HEK293 (cell line): ENCODE measurements around the gene TMEM87B.

Source experiments
- ZBTB7A ChIP-seq: fragments of 450-650 bp; formaldehyde crosslinking; IDR thresholded peaks from 2 replicates; pipeline ENCODE4 v1.5.1; 2016; ENCODE audit warnings: low read depth, missing biosample characterization, missing genetic modification characterization
- ZNF239 ChIP-seq: fragments of 450-650 bp; formaldehyde crosslinking; IDR thresholded peaks from 2 replicates; pipeline ENCODE4 v1.5.1; 2016; ENCODE audit warnings: missing biosample characterization, missing genetic modification characterization

GRCh38 chr2:112147382-112148168, 92.5 kb downstream of the TMEM87B start:
- no peak for TF ChIP-seq ZNF239 (tag by site-specific recombination)
- no peak for TF ChIP-seq ZBTB7A (tag by site-specific recombination)
